Neural cell (in vitro differentiated cells): ENCODE results near the gene KRT35. TPM values are rescaled to one million over a fixed set of nuclear protein-coding genes. Genes with fewer than 3 reads are reported as not detected.

Experiments
- H2AFZ ChIP-seq: fragments of 200-600, 300-800 bp; sonication (generic), shearing (Covaris generic); 2 replicates; pipeline ENCODE4 v1.6.0; 2014; ENCODE audit warnings: low read depth, mild to moderate bottlenecking, antibody characterized with exemption, low read length, moderate library complexity
- H3F3A ChIP-seq: fragments of 200-600 bp; shearing (Covaris generic); 2 replicates; pipeline ENCODE4 v1.6.1; 2016; ENCODE audit warnings: mild to moderate bottlenecking, moderate library complexity, mixed read lengths, antibody characterized with exemption, low read length; ENCODE audit not compliant: insufficient read depth, poor library complexity, severe bottlenecking
- H3K27ac ChIP-seq: fragments of 200-600, 300-800 bp; sonication (generic), shearing (Covaris generic); 2 replicates; pipeline ENCODE4 v1.5.1; 2014; ENCODE audit warnings: mild to moderate bottlenecking, low read length, moderate library complexity
- H3K27me3 ChIP-seq: fragments of 300-800, 200-600 bp; sonication (generic), shearing (Covaris generic); 2 replicates; pipeline ENCODE4 v1.6.0; 2014; ENCODE audit warnings: mild to moderate bottlenecking, low read depth, low read length, moderate library complexity; ENCODE audit not compliant: insufficient read depth
- H3K36me3 ChIP-seq: fragments of 300-800, 200-600 bp; sonication (generic), shearing (Covaris generic); 2 replicates; pipeline ENCODE4 v1.5.1; 2014; ENCODE audit warnings: mild to moderate bottlenecking, antibody characterized with exemption, low read length, moderate library complexity; ENCODE audit not compliant: insufficient read depth
- H3K4me2 ChIP-seq: fragments of 300-800, 200-600 bp; sonication (generic), shearing (Covaris generic); 2 replicates; pipeline ENCODE4 v1.6.0; 2014; ENCODE audit warnings: mild to moderate bottlenecking, low read length
- H3K4me3 ChIP-seq: fragments of 300-800, 200-600 bp; sonication (generic), shearing (Covaris generic); 2 replicates; pipeline ENCODE4 v1.5.1; 2014; ENCODE audit warnings: mild to moderate bottlenecking, low read length, moderate library complexity
- H3K79me2 ChIP-seq: fragments of 200-600 bp; shearing (Covaris generic); replicated peaks from 2 replicates; pipeline ENCODE4 v1.6.0; 2014; ENCODE audit warnings: mild to moderate bottlenecking, low read length, moderate library complexity; ENCODE audit not compliant: insufficient read depth
- H3K9ac ChIP-seq: fragments of 300-800, 200-600 bp; sonication (generic), shearing (Covaris generic); 2 replicates; pipeline ENCODE4 v1.6.1; 2016; ENCODE audit warnings: mild to moderate bottlenecking, low read length, mixed read lengths
- H3K9me2 ChIP-seq: fragments of 200-600 bp; shearing (Covaris generic); 2 replicates; pipeline ENCODE4 v1.6.1; 2016; ENCODE audit warnings: mild to moderate bottlenecking, low read length, mixed read lengths; ENCODE audit not compliant: insufficient read depth
- H3K9me3 ChIP-seq: fragments of 200-600, 300-800 bp; sonication (generic), shearing (Covaris generic); 2 replicates; pipeline ENCODE4 v1.6.1; 2016; ENCODE audit warnings: mild to moderate bottlenecking, mixed run types, low read length, moderate library complexity, mixed read lengths
- H4K20me1 ChIP-seq: fragments of 200-600 bp; shearing (Covaris generic); 2 replicates; pipeline ENCODE4 v1.6.1; 2016; ENCODE audit warnings: mild to moderate bottlenecking, mixed run types; ENCODE audit not compliant: insufficient read depth
- CTCF ChIP-seq: fragments of 450-650 bp; IDR thresholded peaks from 2 replicates; pipeline ENCODE4 v1.5.1; 2014; ENCODE audit warnings: antibody characterized with exemption, mild to moderate bottlenecking, moderate library complexity; ENCODE audit not compliant: poor library complexity, severe bottlenecking
- EP300 ChIP-seq: fragments of 450-650 bp; conservative IDR thresholded peaks from 2 replicates; pipeline ENCODE4 v1.6.1; 2014; ENCODE audit warnings: antibody characterized with exemption, mild to moderate bottlenecking, moderate library complexity; ENCODE audit not compliant: poor library complexity, severe bottlenecking
- EZH2 ChIP-seq: fragments of 200-600, 300-800 bp; shearing (Covaris generic), sonication (generic); IDR thresholded peaks from 2 replicates; pipeline ENCODE4 v1.6.1; 2014; ENCODE audit warnings: antibody characterized with exemption, low read length, borderline replicate concordance, mild to moderate bottlenecking; ENCODE audit not compliant: insufficient read depth, poor library complexity, severe bottlenecking
- MXI1 ChIP-seq: fragments of 450-650 bp; conservative IDR thresholded peaks from 2 replicates; pipeline ENCODE4 v1.6.1; 2014; ENCODE audit warnings: antibody characterized with exemption, mild to moderate bottlenecking; ENCODE audit not compliant: poor library complexity, severe bottlenecking
- POLR2AphosphoS5 ChIP-seq: IDR thresholded peaks from 2 replicates; pipeline ENCODE4 v1.6.1; 2012
- RAD21 ChIP-seq: fragments of 450-650 bp; conservative IDR thresholded peaks from 2 replicates; pipeline ENCODE4 v1.6.1; 2014; ENCODE audit warnings: antibody characterized with exemption, mild to moderate bottlenecking, moderate library complexity
- REST ChIP-seq: IDR thresholded peaks from 2 replicates; pipeline ENCODE4 v1.6.1; 2012; ENCODE audit warnings: borderline replicate concordance
- SMC3 ChIP-seq: fragments of 450-650 bp; conservative IDR thresholded peaks from 2 replicates; pipeline ENCODE4 v1.6.1; 2014; ENCODE audit warnings: antibody characterized with exemption, mild to moderate bottlenecking, moderate library complexity; ENCODE audit not compliant: poor library complexity
- TAF1 ChIP-seq: IDR thresholded peaks from 2 replicates; pipeline ENCODE4 v1.6.1; 2012; ENCODE audit warnings: low read depth
- polyA plus RNA-seq: library from polyadenylated mRNA; depleted of rRNA; stranded (reverse); fragments of >200 nt; gene quantifications from 2 replicates; pipeline ENCODE4 v1.2.3, GENCODE V29; 2014

The KRT35 gene
- polyA plus RNA-seq, 1 donor from 2014 or later = not detected

GRCh38 chr17:41483991-41484826 is 3.3 kb upstream of the KRT35 start:
- no peaks in the 10 kb centered on the region for H4K20me1 ChIP-seq
- H3F3A ChIP-seq = no peaks in the 10 kb centered on the region
- no peak overlapping the region for H2AFZ ChIP-seq
- no peak overlapping the region for H3K9ac ChIP-seq
- H3K36me3 ChIP-seq = no peaks in the 10 kb centered on the region
- no peak overlapping the region for H3K4me3 ChIP-seq
- no peak overlapping the region for H3K27ac ChIP-seq
- H3K27me3 ChIP-seq = no peaks in the 10 kb centered on the region
- H3K79me2 ChIP-seq = no peaks in the 10 kb centered on the region
- H3K4me2 ChIP-seq = no peak overlapping the region
- H3K9me3 ChIP-seq = no peaks in the 10 kb centered on the region
- no peaks in the 10 kb centered on the region for H3K9me2 ChIP-seq
- TF ChIP-seq CTCF = no peak
- no peak for TF ChIP-seq POLR2AphosphoS5
- TF ChIP-seq SMC3 = no peak
- TF ChIP-seq RAD21 = no peak
- TF ChIP-seq TAF1 = no peak
- no peak for TF ChIP-seq EP300
- TF ChIP-seq REST = no peak
- no peak for TF ChIP-seq EZH2
- no peak for TF ChIP-seq MXI1

GRCh38 chr17:41483531-41483930 is 2.6 kb upstream of the KRT35 start:
- Histone ChIP-seq H3K79me2 (no peaks in the 10 kb centered on the region), H3K9me2 (no peaks in the 10 kb centered on the region), H3K4me2 (no peak overlapping the region), H3K9ac (no peak overlapping the region), H3K36me3 (no peaks in the 10 kb centered on the region), H3F3A (no peaks in the 10 kb centered on the region), H3K27ac (no peak overlapping the region), H4K20me1 (no peaks in the 10 kb centered on the region), H3K27me3 (no peaks in the 10 kb centered on the region), H2AFZ (no peak overlapping the region), H3K9me3 (no peaks in the 10 kb centered on the region), H3K4me3 (no peak overlapping the region)
- no peak for TF ChIP-seq MXI1
- no peak for TF ChIP-seq POLR2AphosphoS5
- no peak for TF ChIP-seq TAF1
- no peak for TF ChIP-seq RAD21
- TF ChIP-seq CTCF = no peak
- no peak for TF ChIP-seq EP300
- TF ChIP-seq REST = no peak
